HG03039 (cell line): ENCODE measurements around the gene TTC22.

ENCODE experiments used
- ATAC-seq: cut with Tn5 transposase; IDR thresholded peaks from one replicate; pipeline ENCODE4 v1.9.1; 2021; ENCODE audit warnings: mild to moderate bottlenecking, moderate library complexity; ENCODE audit not compliant: unreplicated experiment

The TTC22 gene

GRCh38 chr1:54834007-54834541, 33.0 kb upstream of the TTC22 start:
- no peak for ATAC-seq

- no peak for ATAC-seq
Observed at GRCh38 chr1:54833121-54833520, 32.0 kb upstream of the TTC22 start.

GRCh38 chr1:54826226-54826816, 25.2 kb upstream of the TTC22 start:
- ATAC-seq = no peak

- ATAC-seq = no peak
Observed at GRCh38 chr1:54825696-54826095, 24.6 kb upstream of the TTC22 start.

- no peak for ATAC-seq
Observed at GRCh38 chr1:54823670-54824069, 22.5 kb upstream of the TTC22 start.

- ATAC-seq = no peak
Observed at GRCh38 chr1:54819733-54820132, 18.6 kb upstream of the TTC22 start.

- no peak for ATAC-seq
Observed at GRCh38 chr1:54819195-54819536, 18.0 kb upstream of the TTC22 start.

GRCh38 chr1:54818461-54819194, 17.5 kb upstream of the TTC22 start:
- ATAC-seq = no peak

- ATAC-seq = no peak
Observed at GRCh38 chr1:54816951-54817350, 15.8 kb upstream of the TTC22 start.

GRCh38 chr1:54816130-54816529, 15.0 kb upstream of the TTC22 start:
- no peak for ATAC-seq

- ATAC-seq = no peak
Observed at GRCh38 chr1:54815086-54815876, 14.2 kb upstream of the TTC22 start.

- ATAC-seq = no peak
Observed at GRCh38 chr1:54814571-54814970, 13.4 kb upstream of the TTC22 start.

GRCh38 chr1:54814126-54814498, 13.0 kb upstream of the TTC22 start:
- ATAC-seq = no peak

GRCh38 chr1:54813485-54814125, 12.5 kb upstream of the TTC22 start:
- ATAC-seq = no peak

GRCh38 chr1:54812801-54813484, 11.8 kb upstream of the TTC22 start:
- no peak for ATAC-seq

- ATAC-seq = no peak
Observed at GRCh38 chr1:54811739-54812655, 10.9 kb upstream of the TTC22 start.

GRCh38 chr1:54811066-54811465, 9.9 kb upstream of the TTC22 start:
- ATAC-seq = no peak

GRCh38 chr1:54810153-54810942, 9.2 kb upstream of the TTC22 start:
- ATAC-seq = no peak

- no peak for ATAC-seq
Observed at GRCh38 chr1:54809496-54810074, 8.5 kb upstream of the TTC22 start.
